Adrenal gland (tissue), 12 donors: ENCODE results near the gene MVD. TPM values are rescaled to one million over a fixed set of nuclear protein-coding genes. Genes with fewer than 3 reads are reported as not detected.

Experiments
- DNase-seq, 7 donors: peaks; one replicate each; pipeline ENCODE4 v3.0.0-alpha.2; 2019 to 2020
- H3K27ac ChIP-seq, 5 donors: fragments of 200-600 bp; sonication (generic) in 4 of 5; 1 replicate in 3 of 5; 2 replicates in 2 of 5; pipeline versions ENCODE4 v1.5.1 to v1.8.0; 2016 to 2020; ENCODE audit warnings: mild to moderate bottlenecking in 1 of 5
- H3K27me3 ChIP-seq: fragments of 200-600 bp; 2 replicates; pipeline ENCODE4 v1.8.0; 2021
- H3K36me3 ChIP-seq, 2 donors: fragments of 200-600 bp; replicated peaks in 1 of 2; 1 replicate in 1 of 2; 2 replicates in 1 of 2; pipeline versions ENCODE4 v1.5.1 to v1.8.0; 2018 to 2022
- H3K4me1 ChIP-seq, 2 donors: fragments of 200-600 bp; replicated peaks in 1 of 2; 1 replicate in 1 of 2; 2 replicates in 1 of 2; pipeline versions ENCODE4 v1.5.1 to v1.8.0; 2018 to 2021
- H3K4me3 ChIP-seq, 4 donors: fragments of 200-600 bp; sonication (generic) in 3 of 4; one replicate each; pipeline ENCODE4 v1.5.1; 2016 to 2018
- H3K9me3 ChIP-seq, 3 donors: fragments of 200-600 bp; sonication (generic) in 1 of 3; replicated peaks in 1 of 3; 1 replicate in 2 of 3; 2 replicates in 1 of 3; pipeline versions ENCODE4 v1.5.1 to v1.8.0; 2016 to 2021
- POLR2A ChIP-seq, 2 donors: fragments of 450-650 bp; IDR thresholded peaks; one replicate each; pipeline ENCODE4 v1.6.1; 2017; ENCODE audit warnings: antibody characterized with exemption in 2 of 2, mild to moderate bottlenecking in 2 of 2, moderate library complexity in 1 of 2
- WGBS, 4 donors: extraction: QIAGEN DNeasy Blood & Tissue Kit in 2 of 4; methylation state at CpG; one replicate each; pipeline versions ENCODE4 v1.1.5 to v1.1.7; 2013 to 2017; 5-methylcytosine and 5-hydroxymethylcytosine counted together
- intact Hi-C, 2 donors: fragments of 100-400 bp; cut with DNase I; formaldehyde crosslinking; loops; one replicate each; pipeline versions ENCODE4 v1.14.1 to v1.15.0; 2022 to 2023
- polyA plus RNA-seq, 3 donors: library from polyadenylated mRNA; stranded (reverse); fragments of 200-250 nt in 2 of 3; fragments of 350-450 nt in 1 of 3; fragmentation: Illumina TruSeq in 1 of 3; extraction: RNeasy Lipid Tissue Mini Kit (QIAGEN cat#74804) in 1 of 3; gene quantifications; one replicate each; pipeline ENCODE4 v1.2.3, GENCODE V29; 2013 to 2014
- total RNA-seq, 9 donors: library from RNA; depleted of rRNA in 4 of 9; stranded (reverse); fragments of >200 nt in 4 of 9; fragments of 120-200 nt in 1 of 9; fragmentation: NEBNext Ultra II Directional in 1 of 9; extraction: Animal tissue kit (Norgen Biotek cat#: 25700) in 1 of 9; gene quantifications; one replicate each; pipeline versions ENCODE4 v1.1.0 to v1.2.4, GENCODE V29; 2013 to 2023
- TF ChIP-seq, protein P1 (sequence below), 6 experiments: fragments of 450-650 bp in 4 of 6; fragments of 200-600 bp in 2 of 6; sonication (generic) in 1 of 6; IDR thresholded peaks; 1 replicate in 5 of 6; 2 replicates in 1 of 6; pipeline versions ENCODE4 v1.5.1 to v1.8.0; 2016 to 2021; ENCODE audit warnings: antibody characterized with exemption in 6 of 6, mild to moderate bottlenecking in 2 of 6, moderate library complexity in 1 of 6
- donor health status: healthy with polysubstance abuse.
- donor health status: Bipolar disorder and iron deficiency.
- donor health status: DM: yes; HTN: yes; CAD: no.
- donor health status: DM: no; HTN: no; CAD: no.
- donor health status: DM: no; HTN: no; CAD: no.
- donor health status: DM: yes; HTN: yes; CAD: no.

Gene MVD
- total and polyA plus RNA-seq, 12 donors = 25.6 to 293 (median 45.4) TPM

DNA sequence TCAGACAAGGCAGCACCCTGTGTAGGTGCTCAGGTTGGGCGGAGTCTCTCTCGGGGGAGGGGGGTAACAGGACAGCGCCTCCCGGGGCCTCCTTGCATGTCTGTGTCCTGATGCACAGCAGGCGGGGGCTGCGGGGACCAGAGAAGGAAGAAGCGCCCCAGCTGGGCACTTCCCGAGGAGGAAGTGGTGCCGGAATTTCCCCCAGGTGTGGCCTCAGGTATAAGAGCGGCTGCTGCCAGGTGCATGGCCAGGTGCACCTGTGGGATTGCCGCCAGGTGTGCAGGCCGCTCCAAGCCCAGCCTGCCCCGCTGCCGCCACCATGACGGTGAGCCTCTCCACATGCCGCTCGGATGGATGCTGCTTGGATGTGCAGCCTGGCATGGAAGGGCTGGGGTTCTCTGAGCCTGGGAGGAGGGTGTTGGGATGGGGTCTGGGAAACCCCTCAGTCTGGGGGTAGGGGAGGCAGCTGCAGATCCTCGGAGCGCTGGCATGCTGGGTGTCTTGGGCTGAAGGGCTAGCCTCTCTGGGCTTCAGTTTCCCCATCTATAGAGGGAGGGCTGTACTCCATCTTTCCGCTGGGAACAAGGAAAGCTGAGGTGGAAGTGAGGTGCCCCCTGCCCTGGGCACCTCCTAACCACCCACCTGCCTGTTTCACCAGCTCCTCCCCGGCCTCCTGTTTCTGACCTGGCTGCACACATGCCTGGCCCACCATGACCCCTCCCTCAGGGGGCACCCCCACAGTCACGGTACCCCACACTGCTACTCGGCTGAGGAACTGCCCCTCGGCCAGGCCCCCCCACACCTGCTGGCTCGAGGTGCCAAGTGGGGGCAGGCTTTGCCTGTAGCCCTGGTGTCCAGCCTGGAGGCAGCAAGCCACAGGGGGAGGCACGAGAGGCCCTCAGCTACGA lies 24.3 kb downstream of the MVD start, which contains the start of gene IL17C:
Gene IL17C (plus strand): TSS at position 250 of the 908 bp plus-strand sequence. CDS start 70 bp downstream, at position 320.
- Histone ChIP-seq H3K27ac (no peak within 1 kb of the TSS), H3K9me3 (no peaks in the 10 kb centered on the region), H3K36me3 (no peaks in the 10 kb centered on the region), H3K4me3 (no peak within 1 kb of the TSS), H3K4me1 (no peaks in the 10 kb centered on the region), H3K27me3 (peaks cover 19% of the 10 kb centered on the region)
- TF ChIP-seq POLR2A (IDR thresholded peaks at IDR 0.05) = no peak
- TF ChIP-seq, protein P1, sequence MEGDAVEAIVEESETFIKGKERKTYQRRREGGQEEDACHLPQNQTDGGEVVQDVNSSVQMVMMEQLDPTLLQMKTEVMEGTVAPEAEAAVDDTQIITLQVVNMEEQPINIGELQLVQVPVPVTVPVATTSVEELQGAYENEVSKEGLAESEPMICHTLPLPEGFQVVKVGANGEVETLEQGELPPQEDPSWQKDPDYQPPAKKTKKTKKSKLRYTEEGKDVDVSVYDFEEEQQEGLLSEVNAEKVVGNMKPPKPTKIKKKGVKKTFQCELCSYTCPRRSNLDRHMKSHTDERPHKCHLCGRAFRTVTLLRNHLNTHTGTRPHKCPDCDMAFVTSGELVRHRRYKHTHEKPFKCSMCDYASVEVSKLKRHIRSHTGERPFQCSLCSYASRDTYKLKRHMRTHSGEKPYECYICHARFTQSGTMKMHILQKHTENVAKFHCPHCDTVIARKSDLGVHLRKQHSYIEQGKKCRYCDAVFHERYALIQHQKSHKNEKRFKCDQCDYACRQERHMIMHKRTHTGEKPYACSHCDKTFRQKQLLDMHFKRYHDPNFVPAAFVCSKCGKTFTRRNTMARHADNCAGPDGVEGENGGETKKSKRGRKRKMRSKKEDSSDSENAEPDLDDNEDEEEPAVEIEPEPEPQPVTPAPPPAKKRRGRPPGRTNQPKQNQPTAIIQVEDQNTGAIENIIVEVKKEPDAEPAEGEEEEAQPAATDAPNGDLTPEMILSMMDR (IDR thresholded peaks at IDR 0.05) = no peak
- intact Hi-C loops = no loop called here
- WGBS, 4 donors = 45 to 53% (median 48%) methylated on average over 9 to 27 of the region's 27 CpGs
- DNase-seq = no peak

DNA sequence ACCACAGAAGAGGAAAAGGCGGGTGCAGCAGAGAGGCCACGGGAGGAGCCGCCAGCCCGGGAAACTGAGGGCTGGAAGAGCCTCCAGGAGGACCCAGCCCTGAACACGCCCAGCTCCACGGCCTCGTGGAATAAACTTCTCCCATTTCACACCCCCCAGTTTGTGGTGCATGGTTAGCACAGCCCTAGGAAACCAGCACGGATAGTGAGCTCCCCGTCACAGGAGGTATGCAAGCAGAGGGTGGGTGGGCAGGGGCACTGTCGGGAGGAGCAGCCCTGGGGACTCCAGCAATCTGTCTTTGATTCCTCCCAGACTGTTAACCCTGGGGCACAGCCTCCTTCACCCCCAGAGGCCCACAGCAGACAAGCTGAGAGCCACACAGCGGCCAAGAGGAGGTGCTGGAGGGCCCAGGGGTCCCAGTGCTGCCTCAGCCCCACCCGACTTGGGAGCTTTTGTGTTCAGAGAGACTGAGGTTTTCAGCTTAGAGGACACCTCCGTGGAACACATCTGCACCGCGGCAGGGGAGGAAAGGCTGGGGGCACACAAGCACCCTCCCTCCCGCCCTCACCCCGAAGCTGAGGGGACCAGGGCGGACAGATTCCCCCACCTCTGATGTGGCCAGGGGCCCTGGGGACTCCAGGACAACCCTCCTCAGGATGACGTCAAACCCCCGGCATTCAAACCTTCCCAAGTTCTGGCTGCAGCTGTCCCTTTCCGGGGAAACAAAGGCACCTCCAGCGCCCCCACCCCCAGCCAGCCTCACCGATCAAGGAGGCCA lies 26.2 kb downstream of the MVD start:
- intact Hi-C loops = no loop called here
- TF ChIP-seq, protein P1 (IDR thresholded peaks at IDR 0.05) = no peak
- no peak for TF ChIP-seq POLR2A (IDR thresholded peaks at IDR 0.05)
- no peak overlapping the region for H3K27ac ChIP-seq
- peaks cover 19% of the 10 kb centered on the region for H3K27me3 ChIP-seq
- no peak for DNase-seq
- H3K4me1 ChIP-seq = no peaks in the 10 kb centered on the region
- no peak overlapping the region for H3K4me3 ChIP-seq
- H3K36me3 ChIP-seq = peaks cover 0 to 8% of the 10 kb centered on the region in 2 donors
- WGBS, 4 donors = 66 to 71% (median 67%) methylated on average over 9 to 23 of the region's 23 CpGs
- H3K9me3 ChIP-seq = no peaks in the 10 kb centered on the region

DNA sequence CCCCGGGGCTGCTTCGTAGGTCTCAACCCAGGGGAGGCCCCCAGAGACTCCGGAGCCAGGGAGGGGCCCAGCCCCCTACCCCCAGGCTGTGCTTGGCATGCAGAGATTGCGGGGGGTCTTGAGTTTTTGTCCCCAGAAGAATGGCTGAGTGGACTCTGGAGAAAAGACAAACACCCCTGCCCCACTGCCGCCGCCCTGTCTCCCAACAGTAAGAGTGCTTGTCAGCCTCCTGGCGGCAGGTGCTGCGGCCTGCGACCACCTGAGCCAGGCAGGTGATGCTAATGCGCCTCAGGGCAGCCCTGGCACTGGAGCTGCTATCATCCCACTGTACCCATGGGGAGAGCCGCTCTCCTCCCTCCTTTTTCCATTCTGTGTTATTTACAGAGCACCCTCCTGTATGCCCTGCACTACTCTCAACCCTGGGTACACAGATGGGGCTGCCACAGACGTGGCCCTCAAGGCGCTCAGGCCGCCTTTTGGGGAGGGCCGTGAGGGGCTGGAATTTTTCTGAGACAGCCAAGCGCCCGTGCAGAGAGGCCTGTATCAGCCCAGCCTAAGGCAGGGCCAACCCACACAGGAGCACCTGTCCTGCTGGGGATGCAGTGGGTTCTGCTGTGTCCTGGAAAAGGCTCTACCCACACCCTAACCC lies 27.1 kb downstream of the MVD start:
- Histone ChIP-seq H3K27ac (no peak overlapping the region), H3K4me1 (no peaks in the 10 kb centered on the region), H3K27me3 (peaks cover 19% of the 10 kb centered on the region), H3K9me3 (no peaks in the 10 kb centered on the region), H3K4me3 (no peak overlapping the region), H3K36me3 (peaks cover 0 to 17% of the 10 kb centered on the region in 2 donors)
- TF ChIP-seq POLR2A (IDR thresholded peaks at IDR 0.05) = no peak
- TF ChIP-seq, protein P1 (IDR thresholded peaks at IDR 0.05) = no peak
- WGBS, 4 donors = 92 to 96% (median 94%) methylated on average over 14 to 17 of the region's 17 CpGs
- intact Hi-C loops = no loop called here
- no peak for DNase-seq
